ENCODE results near the gene RHOF. TPM values are rescaled to one million over a fixed set of nuclear protein-coding genes. Genes with fewer than 3 reads are reported as not detected.

The RHOF gene
- total RNA-seq, 2 experiments from 2014 or later, result 108 to 116 TPM

DNA sequence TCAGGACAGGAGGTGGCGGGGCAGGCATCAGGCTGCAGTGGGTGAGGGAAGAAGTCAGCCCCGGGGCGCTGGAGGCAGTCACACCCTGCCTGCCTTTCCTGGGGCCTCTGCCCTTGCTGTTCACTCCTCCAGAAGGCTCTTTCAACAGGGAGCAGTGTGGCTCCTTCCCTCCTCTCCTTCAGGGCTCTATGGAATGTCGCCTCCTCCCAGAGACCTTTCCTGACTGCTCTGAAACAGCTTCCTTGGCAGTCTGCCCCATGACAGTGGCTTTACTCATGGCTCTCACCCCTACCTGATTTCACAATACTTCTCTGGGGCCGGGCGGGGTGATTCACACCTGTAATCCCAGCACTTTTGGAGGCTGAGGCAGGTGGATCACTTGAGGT, 7.1 kb downstream of the RHOF start:
- ATAC-seq (no peak), DNase-seq (peak; percentile 66)
- Mint-ChIP-seq H3K27ac (peak overlapping the region; percentile 100), H3K36me3 (ENCODE audit: low read depth) (peaks cover 66% of the 10 kb centered on the region), H3K4me3 (peak overlapping the region; percentile 58), H3K9me3 (no peaks in the 10 kb centered on the region), H3K27me3 (no peaks in the 10 kb centered on the region), H3K4me1 (ENCODE audit: low read depth) (peaks cover 79% of the 10 kb centered on the region)
- POLR2A ChIA-PET, result interaction anchor here (1.0 to 30.9 kb wide), 2 partner anchors 14 to 74 kb away, joined by 3 to 683 read pairs; partner anchors contain the start of genes RHOF, SETD1B and TMEM120B
- intact Hi-C loops (cut with micrococcal nuclease), result no loop called here
- CTCF ChIA-PET, result interaction anchor here (0.8 to 14.8 kb wide), 7 partner anchors 9 to 25 kb away, joined by 3 to 420 read pairs (median 3); partner anchors contain the start of gene RHOF
- TF ChIP-seq, protein P1, sequence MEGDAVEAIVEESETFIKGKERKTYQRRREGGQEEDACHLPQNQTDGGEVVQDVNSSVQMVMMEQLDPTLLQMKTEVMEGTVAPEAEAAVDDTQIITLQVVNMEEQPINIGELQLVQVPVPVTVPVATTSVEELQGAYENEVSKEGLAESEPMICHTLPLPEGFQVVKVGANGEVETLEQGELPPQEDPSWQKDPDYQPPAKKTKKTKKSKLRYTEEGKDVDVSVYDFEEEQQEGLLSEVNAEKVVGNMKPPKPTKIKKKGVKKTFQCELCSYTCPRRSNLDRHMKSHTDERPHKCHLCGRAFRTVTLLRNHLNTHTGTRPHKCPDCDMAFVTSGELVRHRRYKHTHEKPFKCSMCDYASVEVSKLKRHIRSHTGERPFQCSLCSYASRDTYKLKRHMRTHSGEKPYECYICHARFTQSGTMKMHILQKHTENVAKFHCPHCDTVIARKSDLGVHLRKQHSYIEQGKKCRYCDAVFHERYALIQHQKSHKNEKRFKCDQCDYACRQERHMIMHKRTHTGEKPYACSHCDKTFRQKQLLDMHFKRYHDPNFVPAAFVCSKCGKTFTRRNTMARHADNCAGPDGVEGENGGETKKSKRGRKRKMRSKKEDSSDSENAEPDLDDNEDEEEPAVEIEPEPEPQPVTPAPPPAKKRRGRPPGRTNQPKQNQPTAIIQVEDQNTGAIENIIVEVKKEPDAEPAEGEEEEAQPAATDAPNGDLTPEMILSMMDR (IDR thresholded peaks at IDR 0.05), result no peak

DNA sequence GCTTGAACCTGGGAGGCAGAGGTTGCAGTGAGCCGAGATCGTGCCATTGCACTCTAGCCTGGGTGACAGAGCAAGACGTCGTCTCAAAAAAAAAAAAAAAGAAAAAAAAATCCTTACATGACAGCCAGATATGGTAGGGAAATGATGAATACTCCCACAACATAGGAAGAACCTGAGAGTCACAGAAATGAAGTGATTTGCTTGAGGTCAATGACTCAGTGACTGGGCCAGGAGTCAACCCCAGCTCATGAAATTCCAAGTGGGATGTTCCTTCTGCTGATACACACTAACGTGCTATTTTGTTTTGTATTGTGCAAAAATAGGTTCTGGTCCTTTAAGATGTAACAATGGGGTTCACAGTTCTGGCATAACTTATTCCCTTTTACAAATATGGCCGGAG, 9.0 kb downstream of the RHOF start:
- intact Hi-C loops (cut with micrococcal nuclease), result no loop called here
- ATAC-seq (no peak), DNase-seq (no peak)
- Mint-ChIP-seq H3K27me3 (no peaks in the 10 kb centered on the region), H3K36me3 (ENCODE audit: low read depth) (peaks cover 56% of the 10 kb centered on the region), H3K4me1 (ENCODE audit: low read depth) (peaks cover 74% of the 10 kb centered on the region), H3K9me3 (no peaks in the 10 kb centered on the region), H3K27ac (peak overlapping the region; percentile 80), H3K4me3 (peak overlapping the region; percentile 38)
- TF ChIP-seq, protein P1 (IDR thresholded peaks at IDR 0.05), result no peak
- ChIA-PET CTCF (interaction anchor here (0.9 to 14.8 kb wide), 6 partner anchors 11 to 232 kb away, joined by 3 to 420 read pairs (median 7); partner anchors contain the start of genes PSMD9 and RHOF), POLR2A (interaction anchor here (0.7 to 30.9 kb wide), 2 partner anchors 16 to 203 kb away, joined by 3 to 683 read pairs; partner anchors contain the start of genes RHOF and SETD1B)

DNA sequence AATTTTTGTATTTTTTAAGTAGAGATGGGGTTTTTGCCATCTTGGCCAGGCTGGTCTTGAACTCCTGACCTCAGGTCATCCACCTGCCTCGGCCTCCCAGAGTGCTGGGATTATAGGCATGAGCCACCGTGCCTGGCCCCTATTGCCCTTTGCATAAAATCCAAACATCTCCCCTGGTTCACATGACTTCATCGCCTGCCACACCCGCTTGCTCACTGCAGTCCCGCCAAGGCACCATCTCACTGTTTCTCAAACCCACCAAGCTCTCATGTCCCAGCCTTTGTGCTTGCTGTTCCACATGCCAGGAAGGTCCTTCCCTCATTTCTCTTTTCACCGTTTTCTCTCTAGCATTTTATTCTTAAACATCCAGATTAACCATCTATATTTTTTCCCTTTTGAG, 9.7 kb downstream of the RHOF start:
- H3K4me1 Mint-ChIP-seq (ENCODE audit: low read depth), result peaks cover 74% of the 10 kb centered on the region
- peak overlapping the region; percentile 80 for H3K27ac Mint-ChIP-seq
- intact Hi-C loops (cut with micrococcal nuclease), result no loop called here
- no peaks in the 10 kb centered on the region for H3K27me3 Mint-ChIP-seq
- TF ChIP-seq, protein P1 (IDR thresholded peaks at IDR 0.05), result no peak
- H3K36me3 Mint-ChIP-seq (ENCODE audit: low read depth), result peaks cover 58% of the 10 kb centered on the region
- no peaks in the 10 kb centered on the region for H3K9me3 Mint-ChIP-seq
- ATAC-seq, result no peak
- ChIA-PET CTCF (interaction anchor here (1.7 to 14.8 kb wide), 4 partner anchors 11 to 105 kb away, joined by 8 to 420 read pairs (median 16); partner anchors contain the start of genes PSMD9 and RHOF), POLR2A (interaction anchor here (30.9 kb wide), 1 partner anchor 17 kb away, joined by 683 read pairs; the partner anchor contains the start of genes RHOF and SETD1B)
- H3K4me3 Mint-ChIP-seq, result peak overlapping the region; percentile 4
- DNase-seq, result no peak

DNA sequence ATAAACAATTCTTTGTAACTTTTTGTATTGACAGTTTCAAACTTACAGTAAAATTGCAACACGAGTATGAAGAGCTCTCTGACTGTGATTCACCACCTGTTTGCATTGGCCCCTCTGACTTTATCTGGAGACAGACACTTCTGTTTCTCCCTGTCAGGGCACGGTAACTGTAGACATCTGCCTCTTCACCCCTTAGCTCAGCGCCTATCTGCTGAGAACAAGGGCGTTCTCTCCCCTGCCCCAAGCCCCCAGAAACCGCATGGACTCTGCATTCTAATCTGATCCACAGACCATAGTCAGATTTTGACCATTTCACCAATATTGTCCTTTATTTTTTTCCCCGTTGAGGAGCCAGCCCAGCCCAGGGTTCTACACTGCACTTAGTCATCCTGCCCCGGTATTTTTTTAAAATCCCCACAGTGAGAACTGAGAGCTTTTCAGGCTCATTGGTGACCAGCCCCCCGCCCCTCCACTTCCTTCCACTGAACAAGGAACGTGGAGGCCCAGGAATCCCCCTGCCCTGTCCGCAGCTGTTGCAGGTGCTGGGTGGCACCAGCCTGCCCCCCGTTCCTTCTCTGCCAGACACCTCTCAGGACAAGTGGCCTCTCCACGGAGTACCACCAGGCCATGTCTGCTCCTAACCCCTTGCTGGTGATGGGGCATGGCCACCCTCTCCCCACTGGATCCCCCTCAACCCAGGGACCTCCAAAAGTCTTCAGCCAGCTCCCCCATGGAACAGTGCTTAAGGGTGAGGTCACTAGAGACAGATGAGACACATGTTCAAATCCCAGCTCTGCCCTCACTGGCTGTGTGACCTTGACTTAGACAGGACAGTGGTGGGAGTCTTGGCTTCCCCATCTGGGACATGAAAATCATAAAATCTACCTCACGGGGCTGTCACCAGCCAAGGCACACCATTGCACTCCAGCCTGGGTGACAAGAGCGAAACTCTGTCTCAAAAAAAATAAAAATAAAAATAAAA, 11.2 kb downstream of the RHOF start:
- H3K27ac Mint-ChIP-seq, result peak overlapping the region; percentile 92
- DNase-seq (peak; percentile 89), ATAC-seq (peak; percentile 79)

More for the DNA sequence above, 11.2 kb downstream of the RHOF start:
- Mint-ChIP-seq H3K9me3 (no peaks in the 10 kb centered on the region), H3K27me3 (no peaks in the 10 kb centered on the region), H3K36me3 (ENCODE audit: low read depth) (peaks cover 49% of the 10 kb centered on the region), H3K4me3 (peak overlapping the region; percentile 59), H3K4me1 (ENCODE audit: low read depth) (peaks cover 62% of the 10 kb centered on the region)
- ChIA-PET POLR2A (interaction anchor here (0.6 to 30.9 kb wide), 7 partner anchors 9 to 165 kb away, joined by 3 to 683 read pairs (median 3); partner anchors contain the start of genes RHOF and SETD1B), CTCF (interaction anchor here (0.7 to 14.8 kb wide), 12 partner anchors 9 to 107 kb away, joined by 3 to 420 read pairs (median 4); partner anchors contain the start of genes PSMD9, RHOF and TMEM120B)
- intact Hi-C loops (cut with micrococcal nuclease), result no loop called here
- TF ChIP-seq, protein P1 (IDR thresholded peaks at IDR 0.05), result no peak
